Keratinocyte (primary cell): ENCODE data around the gene SHMT2. TPM values are rescaled to one million over a fixed set of nuclear protein-coding genes. Genes with fewer than 3 reads are reported as not detected.

Experiments
- DNase-seq: peaks from one replicate; pipeline ENCODE4 v3.0.0-alpha.2; 2011; ENCODE audit warnings: low read depth, missing footprints, low spot score
- FAIRE-seq: peaks from 2 replicates; lab custom pipeline; 2011; peaks lifted over from hg19 to GRCh38; lab: Jason Lieb, UNC
- H2AFZ ChIP-seq: 2 replicates; pipeline ENCODE4 v1.6.0; 2012; ENCODE audit warnings: low read length, control low read depth, inconsistent platforms; ENCODE audit not compliant: control insufficient read depth
- H3K27ac ChIP-seq: 2 replicates; pipeline ENCODE4 v1.5.1; 2011; ENCODE audit warnings: low read length; ENCODE audit not compliant: control insufficient read depth, insufficient read depth
- H3K27me3 ChIP-seq: 3 replicates; pipeline ENCODE4 v1.6.0; 2011; ENCODE audit warnings: low read length; ENCODE audit not compliant: control insufficient read depth, insufficient read depth; ENCODE audit errors: extremely low read depth
- H3K36me3 ChIP-seq, 2 experiments: 2 replicates in 1 of 2; 3 replicates in 1 of 2; pipeline ENCODE4 v1.5.1; 2011; ENCODE audit warnings: low read length in 2 of 2, mild to moderate bottlenecking in 1 of 2; ENCODE audit not compliant: control insufficient read depth in 2 of 2, insufficient read depth in 2 of 2; ENCODE audit errors: extremely low read depth in 1 of 2
- H3K4me1 ChIP-seq: 3 replicates; pipeline ENCODE4 v1.5.1; 2011; ENCODE audit warnings: low read length; ENCODE audit not compliant: control insufficient read depth, insufficient read depth; ENCODE audit errors: extremely low read depth
- H3K4me2 ChIP-seq: 3 replicates; pipeline ENCODE4 v1.6.0; 2011; ENCODE audit warnings: low read depth, low read length; ENCODE audit not compliant: control insufficient read depth, insufficient read depth; ENCODE audit errors: extremely low read depth
- H3K4me3 ChIP-seq, 3 experiments: fragments of 200-600 bp in 1 of 3; sonication (generic) in 1 of 3; 2 replicates in 2 of 3; 3 replicates in 1 of 3; pipeline ENCODE4 v1.5.1; 2011 to 2016; ENCODE audit warnings: low read length in 3 of 3, mild to moderate bottlenecking in 3 of 3, control low read depth in 2 of 3, inconsistent platforms in 1 of 3, low read depth in 1 of 3, mixed read lengths in 1 of 3, mixed run types in 1 of 3, moderate library complexity in 1 of 3; ENCODE audit not compliant: control insufficient read depth in 2 of 3, insufficient read depth in 2 of 3; ENCODE audit errors: extremely low read depth in 1 of 3
- H3K79me2 ChIP-seq: 2 replicates; pipeline ENCODE4 v1.6.0; 2012; ENCODE audit warnings: low read length; ENCODE audit not compliant: control insufficient read depth, insufficient read depth
- H3K9ac ChIP-seq: 3 replicates; pipeline ENCODE4 v1.6.0; 2011; ENCODE audit warnings: low read length; ENCODE audit not compliant: control insufficient read depth, insufficient read depth; ENCODE audit errors: extremely low read depth
- H3K9me1 ChIP-seq: 3 replicates; pipeline ENCODE4 v1.6.0; 2011; ENCODE audit warnings: low read length; ENCODE audit not compliant: control insufficient read depth, insufficient read depth; ENCODE audit errors: extremely low read depth
- H3K9me3 ChIP-seq: 2 replicates; pipeline ENCODE4 v1.5.1; 2012; ENCODE audit warnings: low read depth, low read length; ENCODE audit not compliant: control insufficient read depth
- H4K20me1 ChIP-seq: 3 replicates; pipeline ENCODE4 v1.6.0; 2011; ENCODE audit warnings: low read length; ENCODE audit not compliant: control insufficient read depth, insufficient read depth; ENCODE audit errors: extremely low read depth
- CTCF ChIP-seq, 3 experiments: IDR thresholded peaks in 1 of 3; conservative IDR thresholded peaks in 1 of 3; optimal IDR thresholded peaks in 1 of 3; 2 replicates in 2 of 3; 3 replicates in 1 of 3; pipeline versions ENCODE3 to v1.5.1; 2011; ENCODE audit warnings: low read length in 3 of 3, mild to moderate bottlenecking in 3 of 3, moderate library complexity in 2 of 3, control low read depth in 1 of 3, inconsistent platforms in 1 of 3; ENCODE audit not compliant: insufficient read depth in 2 of 3; ENCODE audit errors: extremely low read depth in 1 of 3
- EZH2 ChIP-seq: IDR thresholded peaks from one replicate; pipeline ENCODE4 v1.6.1; 2012; ENCODE audit warnings: inconsistent platforms, mild to moderate bottlenecking, low read length, moderate library complexity
- dilution Hi-C: fragments of 300-500 bp; cut with MboI; formaldehyde crosslinking; loops from one replicate; pipeline ENCODE4 v1.7.0; 2020; ENCODE audit warnings: low sequenced_read_pairs; ENCODE audit not compliant: extremely low pct_ligation_motif_present
- polyA plus RNA-seq, 5 experiments: library from polyadenylated mRNA; depleted of rRNA in 3 of 5; stranded (reverse) in 3 of 5; stranded (forward) in 1 of 5; unstranded in 1 of 5; fragments of >200 nt; gene quantifications; 1 replicate in 1 of 5; 2 replicates in 3 of 5; 3 replicates in 1 of 5; pipeline versions ENCODE4 v1.2.1 to v1.2.3, GENCODE V29; 2011 to 2012; ENCODE audit warnings: missing spikeins in 2 of 5, low read depth in 1 of 5, low replicate concordance in 1 of 5

SHMT2 gene
- polyA plus RNA-seq, 1 donor (not counting 4 experiments of a cell fraction or from before 2014, with no cell fraction given), result 128 TPM

- no peaks in the 10 kb centered on the region for H4K20me1 ChIP-seq
- H2AFZ ChIP-seq, result peak overlapping the region; percentile 71
- peaks cover 11 to 18% of the 10 kb centered on the region in 2 experiments for H3K36me3 ChIP-seq
- no peaks in the 10 kb centered on the region for H3K9me3 ChIP-seq
- dilution Hi-C loops, result no loop called here
- no peak for FAIRE-seq
- H3K79me2 ChIP-seq, result no peaks in the 10 kb centered on the region
- H3K27ac ChIP-seq, result no peak overlapping the region
- H3K4me3 ChIP-seq, result peak overlapping the region in 2 of 3 experiments; percentile 51 to 71
- DNase-seq, result no peak
- H3K27me3 ChIP-seq, result peaks cover 44% of the 10 kb centered on the region
- H3K4me2 ChIP-seq, result peak overlapping the region; percentile 94
- H3K4me1 ChIP-seq, result peaks cover 80% of the 10 kb centered on the region
- H3K9me1 ChIP-seq, result no peaks in the 10 kb centered on the region
- TF ChIP-seq EZH2, result no peak
- TF ChIP-seq CTCF (optimal IDR thresholded peaks at IDR 0.05 in 1 of 3, IDR thresholded peaks at IDR 0.05 in 1 of 3, conservative IDR thresholded peaks at IDR 0.05 in 1 of 3; ENCODE audit: extremely low read depth in 1 of 3, insufficient read depth in 2 of 3, low read length in 3 of 3), result no peak
- peak overlapping the region; percentile 44 for H3K9ac ChIP-seq
Observed at GRCh38 chr12:57237932-57238853, 8.7 kb downstream of the SHMT2 start.

- dilution Hi-C loops, result no loop called here
Observed at GRCh38 chr12:57238854-57239554, 9.5 kb downstream of the SHMT2 start.

More at GRCh38 chr12:57238854-57239554, 9.5 kb downstream of the SHMT2 start:
- peaks cover 77% of the 10 kb centered on the region for H3K4me1 ChIP-seq
- peak overlapping the region; percentile 65 for H3K9ac ChIP-seq
- peaks cover 3 to 10% of the 10 kb centered on the region in 2 experiments for H3K36me3 ChIP-seq
- TF ChIP-seq CTCF (optimal IDR thresholded peaks at IDR 0.05 in 1 of 3, IDR thresholded peaks at IDR 0.05 in 1 of 3, conservative IDR thresholded peaks at IDR 0.05 in 1 of 3; ENCODE audit: extremely low read depth in 1 of 3, insufficient read depth in 2 of 3, low read length in 3 of 3) (peak in 2 of 3 experiments; percentile 99 to 100), EZH2 (no peak)
- no peak overlapping the region for H3K27ac ChIP-seq
- peak overlapping the region; percentile 13 to 80 (median 70) for H3K4me3 ChIP-seq
- no peaks in the 10 kb centered on the region for H3K9me3 ChIP-seq
- peak overlapping the region; percentile 94 for H3K4me2 ChIP-seq
- peaks cover 52% of the 10 kb centered on the region for H3K27me3 ChIP-seq
- no peaks in the 10 kb centered on the region for H3K9me1 ChIP-seq
- no peaks in the 10 kb centered on the region for H4K20me1 ChIP-seq
- no peaks in the 10 kb centered on the region for H3K79me2 ChIP-seq
- FAIRE-seq (no peak), DNase-seq (no peak)
- peak overlapping the region; percentile 71 for H2AFZ ChIP-seq
